GM23338 (cell line): ENCODE results near the gene PACS2. TPM values are rescaled to one million over a fixed set of nuclear protein-coding genes. Genes with fewer than 3 reads are reported as not detected.

Experiments used
- ATAC-seq: fragments of 200-7000 bp; cut with Tn5 transposase; 3 replicates; pipeline ENCODE4 v1.9.1; 2020
- DNase-seq: peaks from one replicate; pipeline ENCODE4 v3.0.0-alpha.2; 2015; ENCODE audit warnings: low spot score
- H2AFZ ChIP-seq: fragments of 200-600 bp; sonication (generic); 2 replicates; pipeline ENCODE4 v1.8.0; 2016; ENCODE audit warnings: antibody characterized with exemption, mild to moderate bottlenecking, moderate library complexity
- H3F3A ChIP-seq: fragments of 200-600 bp; sonication (generic); replicated peaks from 2 replicates; pipeline ENCODE4 v1.8.0; 2017; ENCODE audit warnings: antibody characterized with exemption, mixed run types, low read depth
- H3K27ac ChIP-seq: fragments of 200-600 bp; sonication (generic); 2 replicates; pipeline ENCODE4 v1.6.1; 2016; ENCODE audit warnings: low read depth
- H3K27me3 ChIP-seq: fragments of 200-600 bp; sonication (generic); 2 replicates; pipeline ENCODE4 v1.8.0; 2016; ENCODE audit warnings: mild to moderate bottlenecking, mixed run types, moderate library complexity; ENCODE audit not compliant: insufficient read depth
- H3K36me3 ChIP-seq: fragments of 200-600 bp; sonication (generic); 2 replicates; pipeline ENCODE4 v1.8.0; 2016; ENCODE audit warnings: mild to moderate bottlenecking; ENCODE audit not compliant: insufficient read depth
- H3K4me1 ChIP-seq: fragments of 200-600 bp; sonication (generic); 2 replicates; pipeline ENCODE4 v1.8.0; 2016; ENCODE audit warnings: mild to moderate bottlenecking, moderate library complexity; ENCODE audit not compliant: insufficient read depth
- H3K4me2 ChIP-seq: fragments of 200-600 bp; sonication (generic); 2 replicates; pipeline ENCODE4 v1.7.1; 2017; ENCODE audit warnings: mixed run types
- H3K4me3 ChIP-seq: fragments of 200-600 bp; sonication (generic); 2 replicates; pipeline ENCODE4 v1.6.1; 2016; ENCODE audit warnings: mixed run types
- H3K79me2 ChIP-seq: fragments of 200-600 bp; sonication (generic); replicated peaks from 2 replicates; pipeline ENCODE4 v1.8.0; 2017; ENCODE audit warnings: mild to moderate bottlenecking; ENCODE audit not compliant: insufficient read depth
- H3K9me2 ChIP-seq: fragments of 200-600 bp; sonication (generic); 2 replicates; pipeline ENCODE4 v1.8.0; 2017; ENCODE audit not compliant: insufficient read depth
- H4K20me1 ChIP-seq: fragments of 200-600 bp; sonication (generic); replicated peaks from 2 replicates; pipeline ENCODE4 v1.8.0; 2017; ENCODE audit warnings: mild to moderate bottlenecking; ENCODE audit not compliant: insufficient read depth
- H3K27ac Mint-ChIP-seq: 2 replicates; pipeline ENCODE4 v1.8.0; 2020; ENCODE audit warnings: inconsistent platforms, mild to moderate bottlenecking, moderate library complexity, mixed read lengths
- H3K27me3 Mint-ChIP-seq: 3 replicates; pipeline ENCODE4 v1.8.0; 2022; ENCODE audit warnings: low read depth, mild to moderate bottlenecking, moderate library complexity, mixed read lengths, inconsistent platforms; ENCODE audit not compliant: insufficient read depth, poor library complexity
- H3K36me3 Mint-ChIP-seq: 3 replicates; pipeline ENCODE4 v1.8.0; 2021; ENCODE audit warnings: low read depth, mild to moderate bottlenecking, inconsistent platforms, moderate library complexity, mixed read lengths
- H3K4me1 Mint-ChIP-seq: 3 replicates; pipeline ENCODE4 v1.8.0; 2020; ENCODE audit warnings: mild to moderate bottlenecking, inconsistent platforms, mixed read lengths
- H3K4me3 Mint-ChIP-seq: 3 replicates; pipeline ENCODE4 v1.8.0; 2021; ENCODE audit warnings: moderate library complexity, mild to moderate bottlenecking, inconsistent platforms, mixed read lengths
- H3K9me3 Mint-ChIP-seq: 3 replicates; pipeline ENCODE4 v1.8.0; 2020; ENCODE audit warnings: moderate library complexity, mild to moderate bottlenecking, inconsistent platforms, mixed read lengths
- CREB1 ChIP-seq: fragments of 250-450 bp; sonication (Bioruptor Pico); IDR thresholded peaks from 2 replicates; pipeline ENCODE4 v1.5.0; 2020; ENCODE audit warnings: low read depth, mild to moderate bottlenecking, moderate library complexity
- EZH2 ChIP-seq: fragments of 200-600 bp; sonication (generic); IDR thresholded peaks from one replicate; pipeline ENCODE4 v1.8.0; 2017; ENCODE audit warnings: antibody characterized with exemption, mild to moderate bottlenecking, low read depth; ENCODE audit not compliant: unreplicated experiment
- EZH2phosphoT487 ChIP-seq: fragments of 200-600 bp; sonication (generic); IDR thresholded peaks from one replicate; pipeline ENCODE4 v1.8.1; 2018; ENCODE audit warnings: antibody characterized with exemption; ENCODE audit not compliant: unreplicated experiment
- JUNB ChIP-seq: IDR thresholded peaks from one replicate; pipeline ENCODE4 v1.6.1; 2016; ENCODE audit warnings: antibody characterized with exemption; ENCODE audit not compliant: unreplicated experiment
- NANOG ChIP-seq: IDR thresholded peaks from 2 replicates; pipeline ENCODE4 v1.6.1; 2016; ENCODE audit warnings: antibody characterized with exemption, borderline replicate concordance
- POLR2AphosphoS5 ChIP-seq: IDR thresholded peaks from 2 replicates; pipeline ENCODE4 v1.6.1; 2016; ENCODE audit warnings: antibody characterized with exemption, low read depth
- STAT1 ChIP-seq: IDR thresholded peaks from one replicate; pipeline ENCODE4 v1.6.1; 2016; ENCODE audit warnings: antibody characterized with exemption; ENCODE audit not compliant: unreplicated experiment
- ZNF114 ChIP-seq: fragments of 250-450 bp; sonication (Bioruptor Pico); IDR thresholded peaks from 2 replicates; pipeline ENCODE4 v1.5.0; 2020; ENCODE audit warnings: mild to moderate bottlenecking, moderate library complexity
- ZNF331 ChIP-seq: fragments of 250-450 bp; sonication (Bioruptor Pico); IDR thresholded peaks from 2 replicates; pipeline ENCODE4 v1.5.0; 2020; ENCODE audit warnings: low read depth, mild to moderate bottlenecking, moderate library complexity
- polyA plus RNA-seq: library from polyadenylated mRNA; unstranded; fragments of >200 nt; fragmentation: Nextera tagmentation; extraction: Ambion mirVana; gene quantifications from 2 replicates; pipeline ENCODE4 v1.2.1, GENCODE V29; 2016
- total RNA-seq: library from RNA; depleted of rRNA; stranded (reverse); fragments of >200 nt; shearing (Covaris generic); gene quantifications from 2 replicates; pipeline ENCODE4 v1.2.3, GENCODE V29; 2014
- TF ChIP-seq, protein P1 (sequence below): IDR thresholded peaks from one replicate; pipeline ENCODE4 v1.6.1; 2018; ENCODE audit warnings: antibody characterized with exemption; ENCODE audit not compliant: unreplicated experiment
- TF ChIP-seq, protein P2 (sequence below): fragments of 250-450 bp; sonication (Bioruptor Pico); IDR thresholded peaks from 2 replicates; pipeline ENCODE4 v1.5.0; 2020; ENCODE audit warnings: mild to moderate bottlenecking, moderate library complexity
- TF ChIP-seq, protein P3 (sequence below), 2 experiments: fragments of 200-600 bp in 1 of 2; sonication (generic) in 1 of 2; conservative IDR thresholded peaks; 2 replicates each; pipeline versions ENCODE4 v1.5.1 to v1.6.1; 2016 to 2017; ENCODE audit warnings: antibody characterized with exemption in 2 of 2, low read depth in 2 of 2, mild to moderate bottlenecking in 2 of 2, moderate library complexity in 1 of 2
- TF ChIP-seq, protein P4 (sequence below): IDR thresholded peaks from 2 replicates; pipeline ENCODE4 v1.6.1; 2016; ENCODE audit warnings: antibody characterized with exemption

Gene PACS2
- total and polyA plus RNA-seq, 2 experiments from 2014 or later, result 22.5 to 79.0 TPM

DNA sequence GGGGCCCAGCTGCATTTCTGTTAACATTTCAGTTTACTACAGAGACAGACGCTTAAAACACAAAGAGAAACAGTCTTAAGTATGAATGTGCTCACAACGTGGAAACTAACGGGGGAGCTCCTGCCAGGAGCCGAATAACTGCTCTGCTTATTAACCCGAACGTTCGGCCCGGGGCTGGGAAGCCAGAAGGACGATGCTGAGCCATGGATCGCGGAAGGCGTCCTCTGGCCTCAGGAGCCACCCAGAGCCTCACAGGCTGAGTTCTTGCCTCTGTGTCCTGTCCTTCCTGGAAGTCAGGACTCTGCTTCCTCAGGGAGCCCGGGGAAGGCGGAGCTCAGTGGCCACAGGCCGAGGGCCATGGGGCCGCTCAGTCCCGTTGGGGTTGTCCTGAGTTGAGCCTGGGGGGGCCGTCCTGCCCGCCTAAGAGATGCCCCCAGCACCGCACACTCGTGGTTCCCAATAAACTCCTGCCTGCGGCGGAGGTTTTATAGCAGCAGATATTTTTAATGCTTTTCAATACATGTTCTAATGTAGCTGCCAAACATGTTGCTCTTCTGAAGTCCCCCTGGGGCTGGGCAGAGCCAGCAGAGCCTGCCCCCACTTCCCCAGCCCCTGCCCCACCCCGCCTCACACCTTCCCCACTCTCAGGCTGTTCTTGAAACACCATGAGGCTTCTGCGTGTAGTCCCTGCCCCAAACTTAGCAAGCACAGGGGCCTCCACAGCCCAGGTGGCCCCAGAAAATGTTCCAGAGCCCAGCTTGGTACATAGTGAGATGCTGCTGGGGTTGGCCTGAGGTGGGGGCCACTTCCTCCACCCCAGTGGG lies 80.4 kb downstream of the PACS2 start:
- Mint-ChIP-seq H3K9me3 (peaks cover 22% of the 10 kb centered on the region; the same call in 2 of the 3 replicates), H3K27ac (no peak overlapping the region), H3K4me3 (no peak overlapping the region), H3K27me3 (peaks cover 19% of the 10 kb centered on the region), H3K36me3 (peaks cover 16% of the 10 kb centered on the region), H3K4me1 (no peaks in the 10 kb centered on the region; the same call in 2 of the 3 replicates)
- Histone ChIP-seq H3K4me2 (no peak overlapping the region), H3K4me1 (no peaks in the 10 kb centered on the region; the same call in 1 of the 2 replicates), H3K27me3 (no peaks in the 10 kb centered on the region), H3K79me2 (no peaks in the 10 kb centered on the region), H3K4me3 (no peak overlapping the region), H3K9me2 (peaks cover 6% of the 10 kb centered on the region), H3K36me3 (no peaks in the 10 kb centered on the region), H3F3A (0 out of 2 replicates have a peak, but pooled peaks cover 3% of the 10 kb centered on the region), H2AFZ (no peak overlapping the region), H4K20me1 (no peaks in the 10 kb centered on the region), H3K27ac (no peak overlapping the region)
- TF ChIP-seq NANOG (no peak), JUNB (no peak), ZNF114 (CRISPR knock-in tag) (no peak), POLR2AphosphoS5 (no peak), ZNF331 (CRISPR knock-in tag) (no peak), CREB1 (CRISPR knock-in tag) (no peak), STAT1 (no peak), EZH2phosphoT487 (no peak), EZH2 (no peak)
- TF ChIP-seq, protein P1, sequence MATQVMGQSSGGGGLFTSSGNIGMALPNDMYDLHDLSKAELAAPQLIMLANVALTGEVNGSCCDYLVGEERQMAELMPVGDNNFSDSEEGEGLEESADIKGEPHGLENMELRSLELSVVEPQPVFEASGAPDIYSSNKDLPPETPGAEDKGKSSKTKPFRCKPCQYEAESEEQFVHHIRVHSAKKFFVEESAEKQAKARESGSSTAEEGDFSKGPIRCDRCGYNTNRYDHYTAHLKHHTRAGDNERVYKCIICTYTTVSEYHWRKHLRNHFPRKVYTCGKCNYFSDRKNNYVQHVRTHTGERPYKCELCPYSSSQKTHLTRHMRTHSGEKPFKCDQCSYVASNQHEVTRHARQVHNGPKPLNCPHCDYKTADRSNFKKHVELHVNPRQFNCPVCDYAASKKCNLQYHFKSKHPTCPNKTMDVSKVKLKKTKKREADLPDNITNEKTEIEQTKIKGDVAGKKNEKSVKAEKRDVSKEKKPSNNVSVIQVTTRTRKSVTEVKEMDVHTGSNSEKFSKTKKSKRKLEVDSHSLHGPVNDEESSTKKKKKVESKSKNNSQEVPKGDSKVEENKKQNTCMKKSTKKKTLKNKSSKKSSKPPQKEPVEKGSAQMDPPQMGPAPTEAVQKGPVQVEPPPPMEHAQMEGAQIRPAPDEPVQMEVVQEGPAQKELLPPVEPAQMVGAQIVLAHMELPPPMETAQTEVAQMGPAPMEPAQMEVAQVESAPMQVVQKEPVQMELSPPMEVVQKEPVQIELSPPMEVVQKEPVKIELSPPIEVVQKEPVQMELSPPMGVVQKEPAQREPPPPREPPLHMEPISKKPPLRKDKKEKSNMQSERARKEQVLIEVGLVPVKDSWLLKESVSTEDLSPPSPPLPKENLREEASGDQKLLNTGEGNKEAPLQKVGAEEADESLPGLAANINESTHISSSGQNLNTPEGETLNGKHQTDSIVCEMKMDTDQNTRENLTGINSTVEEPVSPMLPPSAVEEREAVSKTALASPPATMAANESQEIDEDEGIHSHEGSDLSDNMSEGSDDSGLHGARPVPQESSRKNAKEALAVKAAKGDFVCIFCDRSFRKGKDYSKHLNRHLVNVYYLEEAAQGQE, result no peak
- TF ChIP-seq, protein P2, sequence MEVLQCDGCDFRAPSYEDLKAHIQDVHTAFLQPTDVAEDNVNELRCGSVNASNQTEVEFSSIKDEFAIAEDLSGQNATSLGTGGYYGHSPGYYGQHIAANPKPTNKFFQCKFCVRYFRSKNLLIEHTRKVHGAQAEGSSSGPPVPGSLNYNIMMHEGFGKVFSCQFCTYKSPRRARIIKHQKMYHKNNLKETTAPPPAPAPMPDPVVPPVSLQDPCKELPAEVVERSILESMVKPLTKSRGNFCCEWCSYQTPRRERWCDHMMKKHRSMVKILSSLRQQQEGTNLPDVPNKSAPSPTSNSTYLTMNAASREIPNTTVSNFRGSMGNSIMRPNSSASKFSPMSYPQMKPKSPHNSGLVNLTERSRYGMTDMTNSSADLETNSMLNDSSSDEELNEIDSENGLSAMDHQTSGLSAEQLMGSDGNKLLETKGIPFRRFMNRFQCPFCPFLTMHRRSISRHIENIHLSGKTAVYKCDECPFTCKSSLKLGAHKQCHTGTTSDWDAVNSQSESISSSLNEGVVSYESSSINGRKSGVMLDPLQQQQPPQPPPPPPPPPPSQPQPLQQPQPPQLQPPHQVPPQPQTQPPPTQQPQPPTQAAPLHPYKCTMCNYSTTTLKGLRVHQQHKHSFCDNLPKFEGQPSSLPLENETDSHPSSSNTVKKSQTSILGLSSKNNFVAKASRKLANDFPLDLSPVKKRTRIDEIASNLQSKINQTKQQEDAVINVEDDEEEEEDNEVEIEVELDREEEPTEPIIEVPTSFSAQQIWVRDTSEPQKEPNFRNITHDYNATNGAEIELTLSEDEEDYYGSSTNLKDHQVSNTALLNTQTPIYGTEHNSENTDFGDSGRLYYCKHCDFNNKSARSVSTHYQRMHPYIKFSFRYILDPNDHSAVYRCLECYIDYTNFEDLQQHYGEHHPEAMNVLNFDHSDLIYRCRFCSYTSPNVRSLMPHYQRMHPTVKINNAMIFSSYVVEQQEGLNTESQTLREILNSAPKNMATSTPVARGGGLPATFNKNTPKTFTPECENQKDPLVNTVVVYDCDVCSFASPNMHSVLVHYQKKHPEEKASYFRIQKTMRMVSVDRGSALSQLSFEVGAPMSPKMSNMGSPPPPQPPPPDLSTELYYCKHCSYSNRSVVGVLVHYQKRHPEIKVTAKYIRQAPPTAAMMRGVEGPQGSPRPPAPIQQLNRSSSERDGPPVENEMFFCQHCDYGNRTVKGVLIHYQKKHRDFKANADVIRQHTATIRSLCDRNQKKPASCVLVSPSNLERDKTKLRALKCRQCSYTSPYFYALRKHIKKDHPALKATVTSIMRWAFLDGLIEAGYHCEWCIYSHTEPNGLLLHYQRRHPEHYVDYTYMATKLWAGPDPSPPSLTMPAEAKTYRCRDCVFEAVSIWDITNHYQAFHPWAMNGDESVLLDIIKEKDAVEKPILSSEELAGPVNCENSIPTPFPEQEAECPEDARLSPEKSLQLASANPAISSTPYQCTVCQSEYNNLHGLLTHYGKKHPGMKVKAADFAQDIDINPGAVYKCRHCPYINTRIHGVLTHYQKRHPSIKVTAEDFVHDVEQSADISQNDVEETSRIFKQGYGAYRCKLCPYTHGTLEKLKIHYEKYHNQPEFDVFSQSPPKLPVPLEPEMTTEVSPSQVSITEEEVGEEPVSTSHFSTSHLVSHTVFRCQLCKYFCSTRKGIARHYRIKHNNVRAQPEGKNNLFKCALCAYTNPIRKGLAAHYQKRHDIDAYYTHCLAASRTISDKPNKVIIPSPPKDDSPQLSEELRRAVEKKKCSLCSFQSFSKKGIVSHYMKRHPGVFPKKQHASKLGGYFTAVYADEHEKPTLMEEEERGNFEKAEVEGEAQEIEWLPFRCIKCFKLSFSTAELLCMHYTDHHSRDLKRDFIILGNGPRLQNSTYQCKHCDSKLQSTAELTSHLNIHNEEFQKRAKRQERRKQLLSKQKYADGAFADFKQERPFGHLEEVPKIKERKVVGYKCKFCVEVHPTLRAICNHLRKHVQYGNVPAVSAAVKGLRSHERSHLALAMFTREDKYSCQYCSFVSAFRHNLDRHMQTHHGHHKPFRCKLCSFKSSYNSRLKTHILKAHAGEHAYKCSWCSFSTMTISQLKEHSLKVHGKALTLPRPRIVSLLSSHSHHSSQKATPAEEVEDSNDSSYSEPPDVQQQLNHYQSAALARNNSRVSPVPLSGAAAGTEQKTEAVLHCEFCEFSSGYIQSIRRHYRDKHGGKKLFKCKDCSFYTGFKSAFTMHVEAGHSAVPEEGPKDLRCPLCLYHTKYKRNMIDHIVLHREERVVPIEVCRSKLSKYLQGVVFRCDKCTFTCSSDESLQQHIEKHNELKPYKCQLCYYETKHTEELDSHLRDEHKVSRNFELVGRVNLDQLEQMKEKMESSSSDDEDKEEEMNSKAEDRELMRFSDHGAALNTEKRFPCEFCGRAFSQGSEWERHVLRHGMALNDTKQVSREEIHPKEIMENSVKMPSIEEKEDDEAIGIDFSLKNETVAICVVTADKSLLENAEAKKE, result no peak
- TF ChIP-seq, protein P3, sequence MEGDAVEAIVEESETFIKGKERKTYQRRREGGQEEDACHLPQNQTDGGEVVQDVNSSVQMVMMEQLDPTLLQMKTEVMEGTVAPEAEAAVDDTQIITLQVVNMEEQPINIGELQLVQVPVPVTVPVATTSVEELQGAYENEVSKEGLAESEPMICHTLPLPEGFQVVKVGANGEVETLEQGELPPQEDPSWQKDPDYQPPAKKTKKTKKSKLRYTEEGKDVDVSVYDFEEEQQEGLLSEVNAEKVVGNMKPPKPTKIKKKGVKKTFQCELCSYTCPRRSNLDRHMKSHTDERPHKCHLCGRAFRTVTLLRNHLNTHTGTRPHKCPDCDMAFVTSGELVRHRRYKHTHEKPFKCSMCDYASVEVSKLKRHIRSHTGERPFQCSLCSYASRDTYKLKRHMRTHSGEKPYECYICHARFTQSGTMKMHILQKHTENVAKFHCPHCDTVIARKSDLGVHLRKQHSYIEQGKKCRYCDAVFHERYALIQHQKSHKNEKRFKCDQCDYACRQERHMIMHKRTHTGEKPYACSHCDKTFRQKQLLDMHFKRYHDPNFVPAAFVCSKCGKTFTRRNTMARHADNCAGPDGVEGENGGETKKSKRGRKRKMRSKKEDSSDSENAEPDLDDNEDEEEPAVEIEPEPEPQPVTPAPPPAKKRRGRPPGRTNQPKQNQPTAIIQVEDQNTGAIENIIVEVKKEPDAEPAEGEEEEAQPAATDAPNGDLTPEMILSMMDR (conservative IDR thresholded peaks at IDR 0.05; ENCODE audit: low read depth in 2 of 2), result no peak
- TF ChIP-seq, protein P4, sequence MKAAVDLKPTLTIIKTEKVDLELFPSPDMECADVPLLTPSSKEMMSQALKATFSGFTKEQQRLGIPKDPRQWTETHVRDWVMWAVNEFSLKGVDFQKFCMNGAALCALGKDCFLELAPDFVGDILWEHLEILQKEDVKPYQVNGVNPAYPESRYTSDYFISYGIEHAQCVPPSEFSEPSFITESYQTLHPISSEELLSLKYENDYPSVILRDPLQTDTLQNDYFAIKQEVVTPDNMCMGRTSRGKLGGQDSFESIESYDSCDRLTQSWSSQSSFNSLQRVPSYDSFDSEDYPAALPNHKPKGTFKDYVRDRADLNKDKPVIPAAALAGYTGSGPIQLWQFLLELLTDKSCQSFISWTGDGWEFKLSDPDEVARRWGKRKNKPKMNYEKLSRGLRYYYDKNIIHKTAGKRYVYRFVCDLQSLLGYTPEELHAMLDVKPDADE, result no peak
- DNase-seq (no peak), ATAC-seq (no peak)
